ENCODE results near the gene RCOR3.
"Not testable (repeated sequence)": the region's sequence is repeated elsewhere in the genome, so short reads cannot be mapped to it uniquely, and the experiment has no call there.

Gene RCOR3

DNA sequence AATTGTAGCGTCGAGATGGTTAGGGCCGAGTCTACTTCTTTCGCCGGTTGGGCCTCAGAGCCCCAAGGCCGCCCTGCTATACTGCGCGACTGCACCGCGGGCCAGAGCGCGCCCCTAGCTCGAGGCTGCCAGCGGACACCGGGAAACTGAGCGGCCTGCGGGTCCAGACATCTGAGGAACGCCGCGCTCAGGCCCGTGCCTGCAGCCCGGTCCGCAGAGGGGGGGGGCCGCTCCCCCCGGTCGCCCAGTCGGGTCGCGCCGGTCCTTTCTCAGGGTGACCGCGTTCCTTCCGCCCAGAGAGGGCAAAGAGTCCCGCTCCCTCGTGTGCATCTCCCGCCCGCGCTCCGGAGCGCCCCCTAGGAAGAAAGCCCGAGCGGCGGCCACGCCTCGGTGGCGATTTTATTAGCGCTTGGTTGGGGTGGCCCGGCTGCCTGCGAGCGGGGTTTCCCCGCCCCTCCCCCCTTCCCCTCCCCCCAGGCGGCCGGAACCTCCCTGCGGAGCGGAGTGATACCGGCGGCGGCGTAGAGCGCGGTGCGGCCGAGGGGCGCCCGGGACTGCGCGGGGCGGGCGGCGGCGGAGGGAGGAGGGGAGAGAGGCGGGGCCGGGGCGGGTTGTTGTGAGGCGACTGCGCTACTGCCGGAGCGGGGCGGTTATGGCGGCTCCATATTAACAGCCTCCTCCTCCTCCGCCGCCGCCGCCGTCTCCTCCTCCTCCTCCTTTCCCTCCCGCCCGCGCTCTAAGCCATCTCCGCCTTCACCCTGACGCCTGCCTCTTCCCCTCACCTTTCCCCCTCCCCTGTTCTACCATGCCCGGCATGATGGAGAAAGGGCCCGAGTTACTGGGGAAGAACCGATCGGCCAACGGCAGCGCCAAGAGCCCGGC is at the start of gene RCOR3:
Gene RCOR3, plus strand, starts transcription at position 611 of the 882 bp plus-strand sequence. Its CDS starts 195 bp downstream, at position 806.
- DNase-seq: peak; percentile 92 to 94

GRCh38 chr1:211210052-211210451 is 49.1 kb upstream of the RCOR3 start:
- no peak for DNase-seq

GRCh38 chr1:211210965-211211364 is 48.2 kb upstream of the RCOR3 start:
- DNase-seq: no peak

DNA sequence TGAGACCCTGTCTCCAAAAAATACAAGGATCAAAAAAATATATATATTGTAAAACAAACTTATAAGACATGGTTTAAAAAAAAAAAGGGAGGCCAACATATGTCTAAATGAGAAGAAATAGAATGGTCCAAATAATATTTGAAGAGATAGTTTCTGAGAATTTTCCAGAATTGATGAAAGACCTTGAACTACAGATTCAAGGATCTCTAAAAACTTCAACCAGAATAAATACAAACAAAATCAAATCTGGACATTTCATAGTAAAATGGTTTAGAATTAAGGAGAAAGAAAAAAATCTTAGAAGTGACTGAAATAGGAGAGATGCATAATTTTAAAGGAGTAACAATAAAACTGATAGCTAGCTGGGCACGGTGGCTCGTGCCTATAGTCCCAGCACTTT is 45.5 kb upstream of the RCOR3 start:
- no peak for DNase-seq

DNA sequence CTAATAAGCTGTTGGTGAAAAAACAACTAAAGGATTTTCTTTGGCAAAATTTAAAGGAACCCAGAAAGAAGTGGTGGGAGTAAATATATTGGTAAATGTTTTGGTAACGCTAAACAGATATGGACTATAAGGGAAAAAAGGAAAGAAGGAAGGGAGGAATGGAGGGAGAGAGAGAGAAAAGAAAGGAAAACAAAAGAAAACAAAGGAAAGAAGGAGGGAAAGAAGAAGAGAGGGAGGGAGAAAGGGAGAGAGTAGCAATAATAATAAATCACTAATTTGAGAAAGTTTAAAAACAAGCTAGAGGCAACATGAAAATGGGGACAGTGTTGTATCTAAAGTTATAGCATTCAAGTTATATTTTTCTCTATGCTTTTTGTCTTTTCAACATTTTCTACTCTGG is 43.6 kb upstream of the RCOR3 start:
- DNase-seq: no peak

- no peak for DNase-seq
Observed at GRCh38 chr1:211217392-211217791, 41.8 kb upstream of the RCOR3 start.

- DNase-seq: not testable (repeated sequence)
Observed at GRCh38 chr1:211222469-211223234, 36.5 kb upstream of the RCOR3 start.

- DNase-seq: peak; percentile 23 to 40
Observed at GRCh38 chr1:211228573-211229364, 30.4 kb upstream of the RCOR3 start.

DNA sequence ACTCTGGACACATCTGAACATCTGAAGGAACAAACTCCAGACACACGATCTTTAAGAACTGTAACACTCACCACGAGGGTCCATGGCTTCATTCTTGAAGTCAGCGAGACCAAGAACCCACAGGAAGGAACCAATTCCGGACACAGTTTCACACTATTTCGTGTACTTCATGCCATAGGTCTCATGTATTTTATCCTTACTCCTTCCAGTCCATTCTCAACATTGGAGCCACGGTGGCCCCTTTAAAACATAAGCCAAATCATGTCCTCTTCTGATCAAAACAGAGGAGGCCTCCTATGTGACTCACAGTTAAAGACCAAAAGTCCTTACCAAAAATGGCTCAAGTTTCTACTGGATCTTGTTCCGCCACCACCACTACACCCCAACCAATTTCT is 29.8 kb upstream of the RCOR3 start:
- DNase-seq: no peak

GRCh38 chr1:211231873-211232272 is 27.3 kb upstream of the RCOR3 start:
- no peak for DNase-seq

GRCh38 chr1:211236633-211237320 is 22.4 kb upstream of the RCOR3 start:
- DNase-seq: no peak

DNA sequence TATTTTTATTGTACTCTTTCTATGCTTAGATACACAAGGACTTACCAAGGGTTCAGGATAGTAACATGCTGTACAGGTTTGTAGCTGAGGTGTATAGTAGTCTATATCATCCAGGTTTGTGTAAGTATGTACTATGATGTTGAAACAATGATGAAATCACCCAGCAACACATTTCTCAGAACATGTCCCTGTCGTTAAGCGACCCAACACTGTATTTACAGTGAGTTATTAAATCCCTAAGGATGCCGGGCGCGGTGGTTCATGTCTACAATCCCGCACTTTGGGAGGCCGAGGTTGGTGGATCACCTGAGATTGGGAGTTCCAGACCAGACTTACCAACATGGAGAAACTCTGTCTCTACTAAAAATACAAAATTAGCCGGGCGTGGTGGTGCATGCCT is 21.6 kb upstream of the RCOR3 start:
- no peak for DNase-seq

GRCh38 chr1:211240567-211240966 is 18.6 kb upstream of the RCOR3 start:
- not testable (repeated sequence) for DNase-seq

GRCh38 chr1:211241071-211241470 is 18.1 kb upstream of the RCOR3 start:
- no peak for DNase-seq

GRCh38 chr1:211243639-211244038 is 15.5 kb upstream of the RCOR3 start:
- DNase-seq: not testable (repeated sequence)

- DNase-seq: not testable (repeated sequence)
Observed at GRCh38 chr1:211246583-211246982, 12.6 kb upstream of the RCOR3 start.

GRCh38 chr1:211247921-211248320 is 11.2 kb upstream of the RCOR3 start:
- DNase-seq: no peak

DNA sequence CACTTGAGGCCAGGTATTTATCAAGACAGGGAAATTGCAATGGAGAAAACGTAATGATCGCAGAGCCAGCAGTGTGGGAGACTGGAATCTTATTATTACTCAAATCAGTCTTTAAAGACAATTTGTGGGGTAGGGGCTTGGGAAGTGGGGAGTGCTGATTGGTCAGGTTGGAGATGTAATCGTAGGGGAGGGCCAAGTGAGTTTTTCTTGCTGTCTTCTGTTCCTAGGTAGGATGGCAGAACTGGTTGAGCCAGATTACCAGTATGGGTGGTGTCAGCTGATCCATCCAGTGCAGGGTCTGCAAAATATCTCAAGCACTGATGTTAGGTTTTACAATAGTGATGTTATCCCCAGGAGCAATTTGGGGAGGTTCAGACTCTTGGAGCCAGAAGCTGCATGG is 9.6 kb upstream of the RCOR3 start:
- not testable (repeated sequence) for DNase-seq

GRCh38 chr1:211257826-211258225 is 1.3 kb upstream of the RCOR3 start:
- no peak for DNase-seq

DNA sequence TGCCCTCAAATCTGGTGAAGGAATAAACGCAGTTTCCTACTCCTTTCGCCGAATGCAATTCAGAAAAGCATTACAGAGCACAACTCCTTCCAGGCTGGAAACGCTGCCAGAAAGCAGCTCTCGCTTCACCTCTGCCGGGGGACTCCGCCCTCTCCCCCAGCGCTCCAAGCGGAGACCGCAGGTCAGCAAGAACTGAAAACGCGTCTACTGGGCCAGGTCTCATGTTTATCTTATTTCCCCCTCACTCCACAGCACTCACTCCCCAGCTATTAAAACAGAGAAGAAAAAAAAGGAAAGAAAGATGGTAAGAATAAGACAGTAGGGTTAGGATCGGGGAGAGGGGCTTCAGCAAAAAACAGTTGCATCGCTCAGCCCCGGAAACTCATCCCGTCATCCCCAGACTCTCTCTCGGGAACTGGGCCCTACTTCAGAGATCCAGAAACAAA is 833 bp upstream of the RCOR3 start:
- peak; percentile 44 to 57 for DNase-seq

- peak in 1 of 2 donors; percentile 55 for DNase-seq
Observed at GRCh38 chr1:211259638-211260126, 516 bp downstream of the RCOR3 start.
